Measurements from ENCODE around the gene COL4A4.
A peak's percentile ranks its signal among the peaks of the same experiment; 100 is the strongest.
"Not testable (repeated sequence)": the region's sequence is repeated elsewhere in the genome, so short reads cannot be mapped to it uniquely, and the experiment has no call there.

Gene COL4A4

GRCh38 chr2:227163998-227164762, at the start of gene COL4A4, which contains the start of gene COL4A3:
COL4A4 (minus strand) TSS chr2:227164205; CDS start chr2:227147483, 16,722 bp downstream.
COL4A3 (plus strand) TSS chr2:227164624; CDS start chr2:227164727, 103 bp downstream.
- DNase-seq (ENCODE audit: low read depth in 2 of 2) = peak in 1 of 2 donors; percentile 2

DNA sequence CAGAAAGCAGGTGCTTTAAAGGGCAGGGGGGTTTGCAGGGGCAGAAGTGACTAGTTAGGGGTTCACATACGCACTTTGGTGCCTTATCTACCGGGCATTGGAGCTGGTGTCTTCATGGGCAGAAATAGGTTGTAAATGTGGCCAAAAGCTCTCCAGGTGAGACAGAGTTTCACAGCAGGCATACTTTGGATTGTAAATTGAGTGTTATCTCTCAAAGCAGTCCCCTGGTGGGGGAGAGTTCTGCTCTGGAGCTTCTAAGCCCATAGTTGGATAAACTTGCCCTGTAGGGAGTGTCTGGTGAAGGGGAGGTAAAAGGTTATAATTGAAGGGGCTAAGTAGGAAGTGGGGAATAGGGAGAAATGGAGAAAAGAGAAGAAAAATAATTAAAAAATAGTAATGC, 43.6 kb upstream of the COL4A4 start:
- no peak for DNase-seq (ENCODE audit: low read depth in 2 of 2)

DNA sequence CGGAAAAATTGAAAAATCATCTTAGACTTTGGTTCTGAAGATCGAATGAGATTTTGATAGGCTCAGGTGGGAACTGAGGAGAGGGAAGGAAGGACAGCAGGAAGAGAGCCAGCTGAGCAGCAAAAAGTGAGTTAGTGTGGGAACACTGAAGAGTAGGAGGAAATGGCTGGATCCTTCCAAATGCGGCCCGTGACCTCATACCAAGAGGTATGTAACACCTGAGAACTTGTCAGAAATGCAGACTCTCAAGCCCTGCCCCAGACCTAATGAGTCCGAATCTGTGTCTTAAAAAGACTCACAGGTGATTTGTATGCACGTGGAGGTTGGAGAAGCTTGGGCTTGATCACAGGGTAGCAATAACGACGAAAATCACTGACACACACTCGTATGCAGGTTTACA, 42.4 kb upstream of the COL4A4 start:
- no peak for DNase-seq (ENCODE audit: low read depth in 2 of 2)

DNA sequence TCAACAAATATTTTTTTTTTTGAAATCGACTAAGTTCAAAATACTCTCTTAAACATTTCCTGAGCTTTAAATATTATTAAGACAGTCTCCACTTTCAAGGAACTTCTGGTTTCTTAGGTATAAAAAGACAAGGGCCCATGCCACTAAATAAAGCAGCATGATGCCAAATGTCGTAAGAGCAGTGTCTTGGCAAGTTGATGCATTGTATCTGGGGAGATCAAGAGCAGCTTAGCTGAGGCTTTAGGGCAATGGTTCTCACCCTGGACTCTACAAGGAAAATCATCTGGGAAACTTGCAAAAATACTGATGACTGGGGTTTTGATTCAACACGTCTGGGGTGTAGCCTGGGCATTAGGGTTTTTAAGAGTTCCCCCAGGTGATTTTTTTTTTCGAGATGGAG, 41.7 kb upstream of the COL4A4 start:
- no peak for DNase-seq (ENCODE audit: low read depth in 2 of 2)

GRCh38 chr2:227204452-227204851, 40.4 kb upstream of the COL4A4 start:
- no peak for DNase-seq (ENCODE audit: low read depth in 2 of 2)

DNA sequence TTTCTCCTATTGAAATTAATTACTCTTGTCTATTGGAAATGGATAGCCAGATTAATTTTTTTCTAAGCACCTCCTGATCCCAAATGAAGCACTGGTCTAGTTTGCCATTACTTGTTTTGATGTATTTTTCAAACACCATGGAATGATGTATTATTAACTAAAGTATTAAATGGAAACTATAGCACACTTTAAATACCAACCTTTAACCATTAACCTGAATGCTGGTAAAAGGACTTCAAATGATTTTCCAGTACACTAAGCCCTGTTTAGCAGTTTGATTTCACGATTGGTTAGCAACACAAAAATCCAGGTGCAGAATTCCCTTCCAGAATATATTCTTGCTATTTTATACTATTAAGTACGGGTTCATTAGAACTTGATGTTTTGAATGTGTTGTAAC, 37.8 kb upstream of the COL4A4 start:
- no peak for DNase-seq (ENCODE audit: low read depth in 2 of 2)

DNA sequence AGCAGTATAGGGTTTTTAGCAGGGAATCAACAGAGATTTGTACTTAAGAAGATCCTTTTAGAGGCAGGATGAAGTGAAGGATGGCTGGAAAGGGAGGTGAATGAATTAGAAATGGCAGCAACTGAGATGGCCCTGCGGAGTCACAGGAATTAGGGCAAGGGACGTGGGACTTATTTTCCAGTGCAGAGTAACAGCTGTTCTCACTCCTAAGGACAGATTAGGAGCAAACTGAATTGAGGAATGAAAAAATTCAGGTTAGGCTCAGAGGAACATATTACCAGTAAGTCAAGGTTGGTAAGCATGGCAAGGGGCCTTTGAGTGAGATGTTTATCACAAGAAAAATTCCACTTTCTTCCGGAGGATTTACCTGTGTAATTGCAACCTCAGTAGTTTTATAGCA, 34.9 kb upstream of the COL4A4 start:
- no peak for DNase-seq (ENCODE audit: low read depth in 2 of 2)

DNA sequence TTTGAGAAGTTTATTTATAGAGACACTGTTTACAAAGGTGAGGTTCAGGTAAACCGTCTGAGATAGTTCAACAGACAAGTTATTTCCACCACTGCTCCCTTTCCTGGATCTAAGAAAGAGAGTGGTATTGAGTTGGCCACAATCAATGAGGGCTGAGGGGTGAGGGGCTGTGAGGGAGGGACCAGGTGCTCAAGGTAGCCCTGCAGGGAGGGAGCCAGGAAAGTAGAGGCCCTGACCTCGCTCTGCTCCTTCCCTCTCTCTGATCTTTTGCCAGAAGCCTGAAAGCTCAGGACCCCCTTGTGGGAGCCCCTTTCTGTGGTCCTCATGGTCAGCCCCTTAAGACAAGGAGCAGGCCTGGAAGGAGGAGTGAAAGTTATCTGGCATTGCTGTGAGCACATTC, 30.2 kb upstream of the COL4A4 start:
- no peak for DNase-seq (ENCODE audit: low read depth in 2 of 2)

GRCh38 chr2:227192491-227192890, 28.5 kb upstream of the COL4A4 start:
- DNase-seq (ENCODE audit: low read depth in 2 of 2) = no peak

DNA sequence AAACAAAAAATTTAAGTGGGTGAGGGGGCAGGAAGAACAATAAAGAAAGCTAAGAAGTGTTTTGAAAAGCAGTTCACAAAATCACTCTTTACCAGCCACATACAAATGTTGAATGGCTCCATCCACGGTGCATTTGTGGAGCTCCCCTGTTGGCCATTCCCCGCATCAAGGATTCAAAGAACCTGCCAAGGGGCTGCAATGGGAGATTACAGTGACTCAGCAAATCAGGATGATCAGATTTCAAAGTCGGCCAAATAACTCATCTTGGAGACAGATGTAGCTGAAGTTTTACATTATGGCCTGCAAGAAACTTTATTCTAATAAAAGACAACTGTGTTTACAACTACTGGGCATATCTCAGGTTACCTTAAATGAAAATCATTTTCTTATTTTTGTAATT, 27.4 kb upstream of the COL4A4 start:
- DNase-seq (ENCODE audit: low read depth in 2 of 2) = no peak

- DNase-seq (ENCODE audit: low read depth in 2 of 2) = no peak
Observed at GRCh38 chr2:227188292-227188691, 24.3 kb upstream of the COL4A4 start.

DNA sequence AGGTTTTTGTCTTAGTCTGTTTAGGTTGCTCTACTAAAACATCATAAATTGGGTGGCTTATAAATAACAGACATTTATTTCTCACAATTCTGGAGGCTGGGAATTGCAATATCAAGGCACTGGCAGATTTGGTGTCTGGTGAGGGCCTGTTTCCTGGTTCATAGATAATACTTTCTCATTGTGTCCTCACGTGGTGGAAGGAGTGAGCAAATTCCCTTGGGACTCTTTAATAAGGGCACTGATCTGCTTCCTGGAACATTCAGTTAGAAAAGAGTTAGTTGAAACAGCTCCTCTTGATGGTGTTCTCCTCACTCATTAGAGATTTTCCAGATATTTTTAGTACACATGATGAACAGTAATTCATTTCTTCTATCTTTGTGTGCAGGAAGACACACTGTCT, 22.7 kb upstream of the COL4A4 start:
- DNase-seq (ENCODE audit: low read depth in 2 of 2) = no peak

GRCh38 chr2:227185615-227186232, 21.7 kb upstream of the COL4A4 start:
- no peak for DNase-seq (ENCODE audit: low read depth in 2 of 2)

GRCh38 chr2:227183657-227184367, 19.8 kb upstream of the COL4A4 start:
- DNase-seq (ENCODE audit: low read depth in 2 of 2) = no peak

DNA sequence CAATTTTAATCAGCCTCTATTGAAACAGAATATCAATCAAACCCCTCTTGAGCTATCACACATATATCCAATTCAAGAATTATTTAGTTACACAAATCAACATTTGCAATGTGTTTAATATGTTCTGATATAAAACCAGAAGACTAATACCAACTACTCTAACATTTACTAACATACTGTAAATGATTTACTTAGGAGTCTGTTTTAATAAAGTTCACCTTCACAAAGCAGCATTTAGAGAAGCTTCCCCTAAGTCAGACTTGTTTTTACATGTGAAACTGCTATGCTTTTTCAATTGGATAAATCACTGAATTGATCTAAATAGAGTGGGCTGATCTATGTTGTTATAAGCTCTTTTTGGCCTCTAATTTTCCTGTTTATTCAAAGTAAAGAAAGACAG, 18.8 kb upstream of the COL4A4 start:
- no peak for DNase-seq (ENCODE audit: low read depth in 2 of 2)

DNA sequence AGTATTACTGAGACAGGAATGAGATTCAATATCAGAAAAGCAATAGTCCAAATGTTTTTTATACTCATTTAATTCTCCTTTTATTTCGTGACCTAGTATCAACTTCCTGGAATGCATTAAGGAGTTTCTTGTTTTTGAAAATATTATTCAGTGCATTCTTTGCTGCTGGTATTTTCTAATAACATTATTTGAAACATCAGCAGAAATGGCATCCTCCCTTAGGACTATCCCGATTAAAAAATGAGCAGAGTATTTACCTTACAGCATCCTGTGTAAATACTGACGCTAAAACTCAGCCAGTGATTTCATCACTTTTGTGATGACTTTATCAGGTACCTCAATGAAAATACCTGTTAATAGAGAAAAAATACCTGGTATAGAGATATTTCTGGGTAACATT, 16.8 kb upstream of the COL4A4 start:
- no peak for DNase-seq (ENCODE audit: low read depth in 2 of 2)

- DNase-seq (ENCODE audit: low read depth in 2 of 2) = no peak
Observed at GRCh38 chr2:227179988-227180685, 16.1 kb upstream of the COL4A4 start.

GRCh38 chr2:227177592-227178336, 13.8 kb upstream of the COL4A4 start:
- no peak for DNase-seq (ENCODE audit: low read depth in 2 of 2)

GRCh38 chr2:227171779-227172178, 7.8 kb upstream of the COL4A4 start:
- not testable (repeated sequence) for DNase-seq (ENCODE audit: low read depth in 2 of 2)

- DNase-seq (ENCODE audit: low read depth in 2 of 2) = no peak
Observed at GRCh38 chr2:227164763-227165291, 822 bp upstream of the COL4A4 start.

DNA sequence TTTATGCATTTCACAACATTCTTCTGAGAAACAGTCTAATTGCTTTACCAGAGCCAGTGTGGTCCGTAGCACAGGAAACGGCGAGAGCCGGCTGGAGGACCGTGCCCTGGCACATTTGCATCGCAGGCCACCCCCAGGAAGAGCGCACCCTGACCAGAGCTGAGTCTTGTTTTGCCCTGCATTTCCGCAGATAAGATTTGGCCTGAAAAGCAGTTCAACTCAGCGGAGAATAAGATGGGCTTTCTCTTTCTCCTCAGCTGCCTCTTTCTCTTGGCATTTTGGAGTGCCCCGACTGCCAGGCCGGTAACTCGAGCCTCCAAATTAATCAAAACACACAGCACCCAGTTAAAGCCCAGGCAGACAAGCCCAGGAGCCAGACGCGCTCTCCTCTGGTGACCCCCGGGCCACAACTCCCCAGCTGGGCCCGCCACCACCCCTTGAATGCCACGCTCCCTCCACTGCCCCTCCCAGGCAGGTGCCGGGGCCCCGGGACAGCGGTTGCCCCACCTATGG, 464 bp downstream of the COL4A4 start:
- DNase-seq (ENCODE audit: low read depth in 2 of 2) = no peak
